HEK293T (cell line): ENCODE data around the gene NDUFAF2.

Experiments used
- CTCF ChIA-PET: fragments of 350-600 bp; formaldehyde crosslinking; extraction: SDS; loops from one replicate; lab custom pipeline; 2021; ENCODE audit warnings: antibody characterized with exemption, inconsistent platforms; lab: Yijun Ruan, JAX
- POLR2A ChIA-PET: fragments of 350-600 bp; formaldehyde crosslinking; extraction: SDS; loops from one replicate; lab custom pipeline; 2020; ENCODE audit warnings: antibody characterized with exemption, inconsistent platforms; lab: Yijun Ruan, JAX
- DNase-seq: peaks from one replicate; pipeline ENCODE4 v3.0.0; 2012; ENCODE audit warnings: mixed read lengths; ENCODE audit errors: extremely low spot score
- ARNT ChIP-seq: fragments of 450-650 bp; IDR thresholded peaks from 2 replicates; pipeline ENCODE4 v1.6.1; 2017; ENCODE audit warnings: mild to moderate bottlenecking
- BHLHE40 ChIP-seq: fragments of 450-650 bp; IDR thresholded peaks from 2 replicates; pipeline ENCODE4 v1.6.1; 2016; ENCODE audit warnings: mild to moderate bottlenecking, moderate library complexity, borderline replicate concordance
- CTBP1 ChIP-seq: fragments of 450-650 bp; IDR thresholded peaks from 2 replicates; pipeline ENCODE4 v1.6.1; 2016; ENCODE audit warnings: borderline replicate concordance
- ELF4 ChIP-seq: fragments of 450-650 bp; IDR thresholded peaks from 2 replicates; pipeline ENCODE4 v1.6.1; 2017; ENCODE audit warnings: antibody characterized with exemption
- FOXA1 ChIP-seq: fragments of 450-650 bp; IDR thresholded peaks from 2 replicates; pipeline ENCODE4 v1.6.1; 2016; ENCODE audit warnings: mild to moderate bottlenecking
- FOXK2 ChIP-seq: fragments of 450-650 bp; IDR thresholded peaks from 2 replicates; pipeline ENCODE4 v1.6.1; 2016; ENCODE audit warnings: mild to moderate bottlenecking
- FOXM1 ChIP-seq: fragments of 450-650 bp; IDR thresholded peaks from 2 replicates; pipeline ENCODE4 v1.6.1; 2017; ENCODE audit warnings: mild to moderate bottlenecking, borderline replicate concordance
- HDGF ChIP-seq: fragments of 450-650 bp; IDR thresholded peaks from 2 replicates; pipeline ENCODE4 v1.6.1; 2017; ENCODE audit warnings: antibody characterized with exemption, borderline replicate concordance
- L3MBTL2 ChIP-seq: fragments of 450-650 bp; conservative IDR thresholded peaks from 2 replicates; pipeline ENCODE4 v1.6.1; 2016; ENCODE audit warnings: mild to moderate bottlenecking
- LEF1 ChIP-seq: fragments of 450-650 bp; IDR thresholded peaks from 2 replicates; pipeline ENCODE4 v1.6.1; 2017; ENCODE audit warnings: mild to moderate bottlenecking, borderline replicate concordance
- NFRKB ChIP-seq: fragments of 450-650 bp; IDR thresholded peaks from 2 replicates; pipeline ENCODE4 v1.6.1; 2016; ENCODE audit warnings: mild to moderate bottlenecking, moderate library complexity
- PKNOX1 ChIP-seq: fragments of 450-650 bp; IDR thresholded peaks from 2 replicates; pipeline ENCODE4 v1.6.1; 2016
- SP1 ChIP-seq: fragments of 450-650 bp; IDR thresholded peaks from 2 replicates; pipeline ENCODE4 v1.6.1; 2017
- SUZ12 ChIP-seq: fragments of 450-650 bp; IDR thresholded peaks from 2 replicates; pipeline ENCODE4 v1.6.1; 2016; ENCODE audit warnings: mild to moderate bottlenecking
- TARDBP ChIP-seq: fragments of 450-650 bp; IDR thresholded peaks from 2 replicates; pipeline ENCODE4 v1.6.1; 2016
- ZNF384 ChIP-seq: fragments of 450-650 bp; IDR thresholded peaks from 2 replicates; pipeline ENCODE4 v1.6.1; 2016

NDUFAF2 gene

GRCh38 chr5:60943624-60944023 lies 1.4 kb upstream of the NDUFAF2 start:
- TF ChIP-seq HDGF (no peak), CTBP1 (no peak), ZNF384 (no peak), SUZ12 (no peak), FOXK2 (no peak), L3MBTL2 (no peak), SP1 (no peak), TARDBP (no peak), PKNOX1 (no peak), FOXM1 (no peak), ELF4 (no peak), LEF1 (no peak), ARNT (no peak), NFRKB (no peak), FOXA1 (no peak)
- ChIA-PET CTCF (no interaction called here), POLR2A (interaction anchor here (0.7 kb wide), 1 partner anchor 346 kb away, joined by 3 read pairs; no protein-coding TSS in a partner anchor)
- no peak for DNase-seq

GRCh38 chr5:60945813-60946187 lies 795 bp downstream of the NDUFAF2 start:
- POLR2A ChIA-PET: interaction anchor here (2.2 kb wide), 2 partner anchors 102 to 246 kb away, joined by 6 to 10 read pairs; partner anchors contain the start of genes DEPDC1B and ELOVL7
- TF ChIP-seq ARNT (no peak), NFRKB (no peak), ZNF384 (no peak), SP1 (no peak), ELF4 (no peak), FOXK2 (no peak), LEF1 (no peak), SUZ12 (no peak), FOXA1 (no peak), FOXM1 (no peak), PKNOX1 (no peak), L3MBTL2 (no peak; the same call in 1 of the 2 replicates), TARDBP (no peak), HDGF (no peak), CTBP1 (no peak), BHLHE40 (no peak)
- DNase-seq: peak; percentile 19
- CTCF ChIA-PET: interaction anchor here (0.6 kb wide), 1 partner anchor 1669 kb away, joined by 3 read pairs; no protein-coding TSS in a partner anchor

GRCh38 chr5:60948738-60949137 lies 3.7 kb downstream of the NDUFAF2 start:
- no peak for TF ChIP-seq SUZ12
- TF ChIP-seq ELF4: no peak
- POLR2A ChIA-PET: no interaction called here
- CTCF ChIA-PET: no interaction called here
- DNase-seq: no peak

- no peak for DNase-seq
- CTCF ChIA-PET: no interaction called here
- POLR2A ChIA-PET: no interaction called here
- TF ChIP-seq FOXK2: no peak
- no peak for TF ChIP-seq TARDBP
- no peak for TF ChIP-seq ELF4
- no peak for TF ChIP-seq SP1
- no peak for TF ChIP-seq LEF1
- TF ChIP-seq FOXM1: no peak
- TF ChIP-seq NFRKB: no peak
- TF ChIP-seq L3MBTL2: no peak
- TF ChIP-seq ARNT: no peak
- no peak for TF ChIP-seq FOXA1
- no peak for TF ChIP-seq SUZ12
Measured at GRCh38 chr5:60955239-60955638, 10.2 kb downstream of the NDUFAF2 start.

- POLR2A ChIA-PET: no interaction called here
- no peak for TF ChIP-seq PKNOX1
- no peak for DNase-seq
- CTCF ChIA-PET: no interaction called here
Measured at GRCh38 chr5:60958088-60958487, 13.1 kb downstream of the NDUFAF2 start.

GRCh38 chr5:60958712-60959111 lies 13.7 kb downstream of the NDUFAF2 start:
- no peak for TF ChIP-seq ARNT
- TF ChIP-seq CTBP1: no peak
- TF ChIP-seq FOXA1: no peak
- TF ChIP-seq LEF1: no peak
- no peak for TF ChIP-seq PKNOX1
- no peak for TF ChIP-seq ZNF384
- TF ChIP-seq SUZ12: no peak
- TF ChIP-seq FOXM1: no peak
- TF ChIP-seq BHLHE40: no peak
- no peak for TF ChIP-seq TARDBP
- TF ChIP-seq HDGF: no peak
- no peak for TF ChIP-seq SP1
- TF ChIP-seq FOXK2: no peak
- no peak for TF ChIP-seq L3MBTL2
- TF ChIP-seq ELF4: no peak
- no peak for TF ChIP-seq NFRKB
- ChIA-PET CTCF (no interaction called here), POLR2A (no interaction called here)
- DNase-seq: no peak
